ENCODE results near the gene IGF2R.
"Not testable (repeated sequence)": the region's sequence is repeated elsewhere in the genome, so short reads cannot be mapped to it uniquely, and the experiment has no call there.

The IGF2R gene

DNA sequence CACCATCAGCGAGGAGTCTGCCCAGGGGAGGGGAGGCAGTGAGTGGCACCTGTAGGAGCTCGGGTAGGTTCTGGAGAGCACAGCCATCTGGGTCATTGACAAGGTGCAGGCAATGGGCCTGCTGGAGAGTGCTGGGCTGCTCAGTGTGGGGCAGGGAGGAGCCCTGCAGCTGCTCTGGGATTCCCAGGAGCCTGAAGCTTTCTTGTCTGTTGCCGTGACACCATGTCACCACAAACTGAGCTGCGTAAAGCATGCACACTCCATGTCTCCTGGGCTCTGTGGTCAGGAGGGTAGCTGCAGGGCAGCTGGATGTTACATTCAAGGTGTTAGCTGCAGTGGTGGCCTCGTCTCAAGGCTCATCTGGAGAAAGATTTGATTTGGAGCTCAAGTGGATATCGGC is 148.3 kb downstream of the IGF2R start:
- peaks cover 0 to 3% of the 10 kb centered on the region in 2 donors for H3K4me1 ChIP-seq (ENCODE audit: control insufficient read depth in 1 of 2, insufficient read depth in 2 of 2, low read length in 2 of 2)
- peaks cover 0 to 8% of the 10 kb centered on the region in 2 donors for H3K36me3 ChIP-seq (ENCODE audit: control insufficient read depth in 1 of 2, insufficient read depth in 2 of 2, low read length in 2 of 2)
- no peak overlapping the region for H3K9ac ChIP-seq (ENCODE audit: low read depth in 1 of 2, low read length in 2 of 2)
- no peaks in the 10 kb centered on the region for H3K27me3 ChIP-seq (ENCODE audit: control insufficient read depth in 1 of 2, insufficient read depth in 2 of 2, low read length in 2 of 2)
- H3K9me3 ChIP-seq (ENCODE audit: control insufficient read depth in 1 of 2, low read length in 2 of 2), result peaks cover 3 to 12% of the 10 kb centered on the region in 2 donors
- H3K4me3 ChIP-seq (ENCODE audit: low read depth in 1 of 2, low read length in 2 of 2), result no peak overlapping the region
- no peak overlapping the region for H3K27ac ChIP-seq (ENCODE audit: low read depth, low read length)

DNA sequence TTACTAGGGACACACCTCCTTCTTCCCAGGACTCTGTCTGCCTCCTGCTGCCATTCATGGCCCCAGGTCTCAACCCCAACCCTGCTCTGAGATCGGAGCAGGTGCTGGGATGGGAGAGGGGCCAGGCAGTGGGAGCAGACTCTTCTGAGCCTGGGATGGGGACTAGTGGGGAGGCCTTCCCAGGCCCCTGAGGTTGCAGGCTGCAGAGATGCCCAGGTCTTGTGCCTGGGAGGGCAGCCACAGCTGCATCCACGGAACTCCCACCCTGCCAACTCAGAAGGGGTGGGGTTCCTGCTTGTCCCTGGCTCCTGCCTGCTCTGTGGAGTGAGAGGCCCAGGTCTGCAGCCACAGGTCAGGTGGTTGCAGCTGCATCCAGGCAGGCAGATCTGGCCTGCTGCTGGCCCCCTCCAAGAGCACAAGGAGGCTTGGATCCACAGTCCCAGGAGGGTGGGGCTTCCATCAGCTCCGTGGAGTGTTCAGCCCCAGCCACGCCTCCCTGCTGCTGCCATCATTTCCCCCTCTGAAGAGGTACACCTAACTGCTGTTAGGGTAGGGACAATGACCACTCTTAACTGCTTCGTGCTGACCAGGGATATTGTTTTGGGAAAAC is 149.8 kb downstream of the IGF2R start:
- no peaks in the 10 kb centered on the region for H3K27me3 ChIP-seq (ENCODE audit: control insufficient read depth in 1 of 2, insufficient read depth in 2 of 2, low read length in 2 of 2)
- no peak overlapping the region for H3K9ac ChIP-seq (ENCODE audit: low read depth in 1 of 2, low read length in 2 of 2)
- peaks cover 0 to 3% of the 10 kb centered on the region in 2 donors for H3K4me1 ChIP-seq (ENCODE audit: control insufficient read depth in 1 of 2, insufficient read depth in 2 of 2, low read length in 2 of 2)
- peaks cover 3 to 12% of the 10 kb centered on the region in 2 donors for H3K9me3 ChIP-seq (ENCODE audit: control insufficient read depth in 1 of 2, low read length in 2 of 2)
- peaks cover 0 to 8% of the 10 kb centered on the region in 2 donors for H3K36me3 ChIP-seq (ENCODE audit: control insufficient read depth in 1 of 2, insufficient read depth in 2 of 2, low read length in 2 of 2)
- no peak overlapping the region for H3K4me3 ChIP-seq (ENCODE audit: low read depth in 1 of 2, low read length in 2 of 2)
- H3K27ac ChIP-seq (ENCODE audit: low read depth, low read length), result no peak overlapping the region

DNA sequence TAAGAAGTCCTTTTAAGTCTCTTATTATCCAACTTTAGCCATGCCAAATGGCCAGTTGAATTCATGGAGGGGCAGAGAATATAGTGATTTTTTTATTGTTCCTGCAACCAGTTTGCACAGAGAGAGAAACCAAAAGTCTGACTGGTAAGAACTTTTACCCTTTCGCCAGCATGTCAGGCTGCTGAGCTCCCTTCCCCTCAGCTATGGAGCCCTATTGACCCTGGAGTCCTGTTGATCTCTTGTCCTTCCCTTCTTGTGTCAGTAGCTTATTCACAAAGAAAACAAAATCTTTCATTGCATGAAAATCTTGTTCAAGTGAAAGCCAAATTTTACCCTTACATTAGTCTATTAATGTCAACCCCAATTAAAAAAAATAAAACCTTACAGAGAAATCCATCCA is 151.2 kb downstream of the IGF2R start:
- Histone ChIP-seq H3K9me3 (ENCODE audit: control insufficient read depth in 1 of 2, low read length in 2 of 2) (peaks cover 3 to 12% of the 10 kb centered on the region in 2 donors), H3K27me3 (ENCODE audit: control insufficient read depth in 1 of 2, insufficient read depth in 2 of 2, low read length in 2 of 2) (no peaks in the 10 kb centered on the region), H3K4me1 (ENCODE audit: control insufficient read depth in 1 of 2, insufficient read depth in 2 of 2, low read length in 2 of 2) (peaks cover 7 to 11% of the 10 kb centered on the region in 2 donors), H3K27ac (ENCODE audit: low read depth, low read length) (no peak overlapping the region), H3K9ac (ENCODE audit: low read depth in 1 of 2, low read length in 2 of 2) (no peak overlapping the region), H3K36me3 (ENCODE audit: control insufficient read depth in 1 of 2, insufficient read depth in 2 of 2, low read length in 2 of 2) (peaks cover 0 to 8% of the 10 kb centered on the region in 2 donors), H3K4me3 (ENCODE audit: low read depth in 1 of 2, low read length in 2 of 2) (no peak overlapping the region)

DNA sequence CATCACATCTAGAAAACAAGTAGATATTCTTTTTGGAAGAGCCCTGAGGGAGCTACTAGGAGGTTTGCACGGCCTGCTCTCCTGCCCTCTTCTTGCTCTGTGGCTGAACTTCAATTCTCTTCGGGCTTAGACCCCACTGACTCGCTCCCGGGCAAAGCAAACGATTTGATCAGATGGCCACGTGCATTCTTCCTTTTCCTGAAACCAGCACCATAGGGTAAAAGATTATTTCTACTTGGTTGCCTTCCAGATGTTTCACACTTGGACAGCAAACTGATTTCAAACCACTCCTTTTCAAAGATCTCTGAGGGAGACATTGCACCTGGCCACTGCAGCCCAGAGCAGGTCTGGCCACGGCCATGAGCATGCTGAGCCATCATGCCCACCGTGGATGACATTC is 152.7 kb downstream of the IGF2R start, which contains the start of gene SLC22A1:
Gene SLC22A1 (plus strand): TSS at position 258 of the 400 bp plus-strand sequence. CDS start 121 bp downstream, at position 379.
- H3K9me3 ChIP-seq (ENCODE audit: control insufficient read depth in 1 of 2, low read length in 2 of 2), result peaks cover 3 to 12% of the 10 kb centered on the region in 2 donors
- H3K9ac ChIP-seq (ENCODE audit: low read depth in 1 of 2, low read length in 2 of 2), result no peak within 1 kb of the TSS
- H3K36me3 ChIP-seq (ENCODE audit: control insufficient read depth in 1 of 2, insufficient read depth in 2 of 2, low read length in 2 of 2), result peaks cover 0 to 8% of the 10 kb centered on the region in 2 donors
- H3K27ac ChIP-seq (ENCODE audit: low read depth, low read length), result no peak within 1 kb of the TSS
- no peaks in the 10 kb centered on the region for H3K27me3 ChIP-seq (ENCODE audit: control insufficient read depth in 1 of 2, insufficient read depth in 2 of 2, low read length in 2 of 2)
- H3K4me3 ChIP-seq (ENCODE audit: low read depth in 1 of 2, low read length in 2 of 2), result no peak within 1 kb of the TSS
- H3K4me1 ChIP-seq (ENCODE audit: control insufficient read depth in 1 of 2, insufficient read depth in 2 of 2, low read length in 2 of 2), result peaks cover 7 to 13% of the 10 kb centered on the region in 2 donors

DNA sequence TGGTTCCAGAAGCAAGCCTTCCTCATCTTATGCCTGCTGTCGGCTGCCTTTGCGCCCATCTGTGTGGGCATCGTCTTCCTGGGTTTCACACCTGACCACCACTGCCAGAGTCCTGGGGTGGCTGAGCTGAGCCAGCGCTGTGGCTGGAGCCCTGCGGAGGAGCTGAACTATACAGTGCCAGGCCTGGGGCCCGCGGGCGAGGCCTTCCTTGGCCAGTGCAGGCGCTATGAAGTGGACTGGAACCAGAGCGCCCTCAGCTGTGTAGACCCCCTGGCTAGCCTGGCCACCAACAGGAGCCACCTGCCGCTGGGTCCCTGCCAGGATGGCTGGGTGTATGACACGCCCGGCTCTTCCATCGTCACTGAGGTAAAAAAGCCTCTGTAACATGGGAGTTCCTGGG is 153.1 kb downstream of the IGF2R start:
- Histone ChIP-seq H3K4me3 (ENCODE audit: low read depth in 1 of 2, low read length in 2 of 2) (no peak overlapping the region), H3K9me3 (ENCODE audit: control insufficient read depth in 1 of 2, low read length in 2 of 2) (peaks cover 3 to 12% of the 10 kb centered on the region in 2 donors), H3K36me3 (ENCODE audit: control insufficient read depth in 1 of 2, insufficient read depth in 2 of 2, low read length in 2 of 2) (peaks cover 0 to 8% of the 10 kb centered on the region in 2 donors), H3K4me1 (ENCODE audit: control insufficient read depth in 1 of 2, insufficient read depth in 2 of 2, low read length in 2 of 2) (peaks cover 7 to 13% of the 10 kb centered on the region in 2 donors), H3K27ac (ENCODE audit: low read depth, low read length) (no peak overlapping the region), H3K27me3 (ENCODE audit: control insufficient read depth in 1 of 2, insufficient read depth in 2 of 2, low read length in 2 of 2) (no peaks in the 10 kb centered on the region), H3K9ac (ENCODE audit: low read depth in 1 of 2, low read length in 2 of 2) (no peak overlapping the region)

DNA sequence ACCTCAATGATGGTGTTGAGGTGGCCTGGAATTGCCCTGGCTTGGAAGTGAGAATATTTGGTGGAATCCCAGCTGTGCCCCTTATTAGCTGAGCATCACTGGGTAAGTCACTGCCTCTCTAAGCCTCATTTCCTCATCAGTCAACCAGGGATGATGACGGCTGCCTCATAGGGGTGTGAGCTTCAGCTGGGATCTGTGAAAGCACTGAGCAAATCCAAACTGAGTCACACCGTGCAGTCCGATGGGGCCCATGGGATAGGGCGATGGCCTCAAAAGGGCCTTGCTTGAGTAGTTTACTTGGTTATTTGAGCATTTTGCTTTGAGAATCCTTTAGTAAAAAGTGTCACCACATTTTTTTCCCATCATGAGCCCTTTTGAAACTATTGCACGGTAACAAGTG is 153.9 kb downstream of the IGF2R start:
- H3K4me1 ChIP-seq (ENCODE audit: control insufficient read depth in 1 of 2, insufficient read depth in 2 of 2, low read length in 2 of 2), result peaks cover 7 to 13% of the 10 kb centered on the region in 2 donors
- H3K9ac ChIP-seq (ENCODE audit: low read depth in 1 of 2, low read length in 2 of 2), result no peak overlapping the region
- H3K27ac ChIP-seq (ENCODE audit: low read depth, low read length), result no peak overlapping the region
- H3K4me3 ChIP-seq (ENCODE audit: low read depth in 1 of 2, low read length in 2 of 2), result no peak overlapping the region
- peaks cover 3 to 6% of the 10 kb centered on the region in 2 donors for H3K9me3 ChIP-seq (ENCODE audit: control insufficient read depth in 1 of 2, low read length in 2 of 2)
- H3K27me3 ChIP-seq (ENCODE audit: control insufficient read depth in 1 of 2, insufficient read depth in 2 of 2, low read length in 2 of 2), result no peaks in the 10 kb centered on the region
- H3K36me3 ChIP-seq (ENCODE audit: control insufficient read depth in 1 of 2, insufficient read depth in 2 of 2, low read length in 2 of 2), result peaks cover 0 to 5% of the 10 kb centered on the region in 2 donors

DNA sequence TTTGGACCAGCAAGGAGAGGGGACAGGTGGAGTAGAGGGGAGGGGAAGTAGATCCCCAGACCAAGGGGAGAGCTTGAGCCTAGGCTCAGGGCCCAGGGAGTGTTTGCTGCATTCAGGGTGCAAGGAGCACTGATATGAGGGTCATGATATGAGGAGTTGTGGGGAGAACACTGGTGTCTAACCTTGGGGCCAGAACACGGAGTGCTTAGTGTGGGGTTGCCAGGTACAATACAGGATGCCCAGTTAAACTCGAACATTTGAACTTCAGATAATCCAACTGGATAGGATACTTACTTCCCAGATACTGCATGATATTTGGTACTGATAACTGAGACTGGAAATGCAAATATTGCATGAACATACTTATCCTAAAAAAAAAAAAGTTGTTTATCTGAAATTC is 155.1 kb downstream of the IGF2R start:
- no peaks in the 10 kb centered on the region for H3K36me3 ChIP-seq (ENCODE audit: control insufficient read depth in 1 of 2, insufficient read depth in 2 of 2, low read length in 2 of 2)
- H3K4me1 ChIP-seq (ENCODE audit: control insufficient read depth in 1 of 2, insufficient read depth in 2 of 2, low read length in 2 of 2), result peaks cover 7 to 13% of the 10 kb centered on the region in 2 donors
- H3K4me3 ChIP-seq (ENCODE audit: low read depth in 1 of 2, low read length in 2 of 2), result no peak overlapping the region
- no peaks in the 10 kb centered on the region for H3K27me3 ChIP-seq (ENCODE audit: control insufficient read depth in 1 of 2, insufficient read depth in 2 of 2, low read length in 2 of 2)
- H3K9ac ChIP-seq (ENCODE audit: low read depth in 1 of 2, low read length in 2 of 2), result no peak overlapping the region
- no peak overlapping the region for H3K27ac ChIP-seq (ENCODE audit: low read depth, low read length)
- no peaks in the 10 kb centered on the region for H3K9me3 ChIP-seq (ENCODE audit: control insufficient read depth in 1 of 2, low read length in 2 of 2)

DNA sequence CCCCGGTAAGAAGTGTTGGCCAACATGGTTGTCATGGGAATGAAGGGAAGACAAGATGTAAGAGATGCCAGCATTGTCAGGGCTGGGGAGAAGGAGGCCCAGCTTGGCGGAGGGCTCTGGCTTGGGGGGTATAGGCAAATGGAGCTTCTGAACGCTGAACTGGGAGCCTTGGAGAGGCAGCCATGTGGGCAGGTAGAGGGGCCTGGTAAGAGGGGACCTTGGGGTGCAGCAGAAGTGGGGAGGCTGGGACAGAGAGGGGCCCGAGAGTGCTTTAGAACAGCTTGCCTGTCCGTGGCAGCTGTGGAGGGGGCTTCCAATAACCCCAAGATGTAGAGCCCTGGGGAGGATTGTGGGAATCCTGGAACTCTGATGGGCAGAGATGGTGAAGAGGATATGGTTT is 155.7 kb downstream of the IGF2R start:
- H3K27ac ChIP-seq (ENCODE audit: low read depth, low read length), result no peak overlapping the region
- no peaks in the 10 kb centered on the region for H3K27me3 ChIP-seq (ENCODE audit: control insufficient read depth in 1 of 2, insufficient read depth in 2 of 2, low read length in 2 of 2)
- H3K9me3 ChIP-seq (ENCODE audit: control insufficient read depth in 1 of 2, low read length in 2 of 2), result no peaks in the 10 kb centered on the region
- H3K9ac ChIP-seq (ENCODE audit: low read depth in 1 of 2, low read length in 2 of 2), result no peak overlapping the region
- H3K4me3 ChIP-seq (ENCODE audit: low read depth in 1 of 2, low read length in 2 of 2), result peak overlapping the region in 1 of 2 donors; percentile 16
- peaks cover 7 to 13% of the 10 kb centered on the region in 2 donors for H3K4me1 ChIP-seq (ENCODE audit: control insufficient read depth in 1 of 2, insufficient read depth in 2 of 2, low read length in 2 of 2)
- H3K36me3 ChIP-seq (ENCODE audit: control insufficient read depth in 1 of 2, insufficient read depth in 2 of 2, low read length in 2 of 2), result no peaks in the 10 kb centered on the region

DNA sequence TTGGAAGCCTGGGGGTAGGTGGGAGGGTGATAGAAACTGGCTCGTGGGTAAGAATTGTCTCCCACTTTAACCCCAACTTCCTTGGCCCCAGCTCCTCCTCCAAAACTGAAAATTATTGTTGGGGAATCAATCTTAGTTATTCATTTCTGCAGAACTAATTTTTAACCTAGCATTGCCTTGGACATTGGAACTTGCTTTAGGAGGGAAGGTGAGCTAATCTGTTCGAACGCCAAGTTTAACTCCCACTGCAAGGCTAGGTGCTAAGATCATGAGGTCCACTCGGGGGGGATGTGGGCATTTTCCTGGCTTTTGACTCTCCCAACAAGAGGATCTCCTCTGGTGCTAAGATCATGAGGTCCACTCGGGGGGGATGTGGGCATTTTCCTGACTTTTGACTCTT is 156.2 kb downstream of the IGF2R start:
- not testable (repeated sequence) for H3K9me3 ChIP-seq (ENCODE audit: control insufficient read depth in 1 of 2, low read length in 2 of 2); H3K27me3 ChIP-seq (ENCODE audit: control insufficient read depth in 1 of 2, insufficient read depth in 2 of 2, low read length in 2 of 2); H3K27ac ChIP-seq (ENCODE audit: low read depth, low read length); H3K9ac ChIP-seq (ENCODE audit: low read depth in 1 of 2, low read length in 2 of 2); H3K36me3 ChIP-seq (ENCODE audit: control insufficient read depth in 1 of 2, insufficient read depth in 2 of 2, low read length in 2 of 2); H3K4me1 ChIP-seq (ENCODE audit: control insufficient read depth in 1 of 2, insufficient read depth in 2 of 2, low read length in 2 of 2)
- H3K4me3 ChIP-seq (ENCODE audit: low read depth in 1 of 2, low read length in 2 of 2), result peak overlapping the region in 1 of 2 donors; percentile 16

DNA sequence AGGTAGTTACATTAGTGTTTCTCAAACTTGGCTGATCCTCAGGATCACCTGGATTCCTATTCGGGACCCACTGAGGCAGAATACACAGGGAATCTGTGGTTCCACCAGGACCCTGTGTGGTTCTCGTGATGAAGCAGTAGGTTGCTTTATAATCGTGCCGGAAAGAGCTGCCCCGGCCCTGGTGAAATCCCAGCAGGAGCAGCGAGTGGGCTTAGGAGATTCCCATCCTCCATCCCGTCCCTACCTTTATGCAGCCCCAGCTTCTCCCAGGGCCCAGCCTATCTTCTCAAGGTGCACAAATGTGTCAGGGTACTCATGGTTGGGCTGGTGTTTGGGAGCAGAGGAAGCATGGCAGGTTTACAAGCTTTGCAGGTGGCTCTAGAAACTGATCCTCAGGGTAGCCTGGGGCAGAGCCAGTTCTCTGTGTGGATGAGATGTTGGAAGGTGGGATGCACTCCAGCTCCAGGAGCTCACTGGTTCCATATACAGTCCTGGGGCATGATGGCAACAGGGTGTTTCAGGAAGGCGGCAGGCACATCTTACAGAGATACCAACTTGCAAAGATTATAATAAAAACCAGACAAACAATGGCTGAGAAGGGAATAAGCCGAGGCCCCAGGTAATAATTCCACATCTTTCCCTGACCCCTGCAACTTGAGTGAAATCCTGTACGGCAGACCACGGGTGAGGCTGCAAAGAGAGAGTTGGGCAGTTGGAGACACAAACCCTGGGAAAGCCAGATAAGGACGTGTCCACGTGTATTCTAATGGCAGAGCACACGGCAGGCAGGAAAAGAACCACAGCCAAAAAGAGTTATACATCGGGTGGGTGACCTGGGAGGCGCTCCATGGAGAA is 158.6 kb downstream of the IGF2R start:
- Histone ChIP-seq H3K9ac (ENCODE audit: low read depth in 1 of 2, low read length in 2 of 2) (no peak overlapping the region), H3K27me3 (ENCODE audit: control insufficient read depth in 1 of 2, insufficient read depth in 2 of 2, low read length in 2 of 2) (no peaks in the 10 kb centered on the region), H3K36me3 (ENCODE audit: control insufficient read depth in 1 of 2, insufficient read depth in 2 of 2, low read length in 2 of 2) (no peaks in the 10 kb centered on the region), H3K4me3 (ENCODE audit: low read depth in 1 of 2, low read length in 2 of 2) (no peak overlapping the region), H3K4me1 (ENCODE audit: control insufficient read depth in 1 of 2, insufficient read depth in 2 of 2, low read length in 2 of 2) (peaks cover 7 to 10% of the 10 kb centered on the region in 2 donors), H3K9me3 (ENCODE audit: control insufficient read depth in 1 of 2, low read length in 2 of 2) (no peaks in the 10 kb centered on the region), H3K27ac (ENCODE audit: low read depth, low read length) (no peak overlapping the region)

All from duodenal mucosa (tissue), 2 donors.